Measurements from ENCODE around the gene KIAA0408.
"Not testable (repeated sequence)": the region's sequence is repeated elsewhere in the genome, so short reads cannot be mapped to it uniquely, and the experiment has no call there.

DNA sequence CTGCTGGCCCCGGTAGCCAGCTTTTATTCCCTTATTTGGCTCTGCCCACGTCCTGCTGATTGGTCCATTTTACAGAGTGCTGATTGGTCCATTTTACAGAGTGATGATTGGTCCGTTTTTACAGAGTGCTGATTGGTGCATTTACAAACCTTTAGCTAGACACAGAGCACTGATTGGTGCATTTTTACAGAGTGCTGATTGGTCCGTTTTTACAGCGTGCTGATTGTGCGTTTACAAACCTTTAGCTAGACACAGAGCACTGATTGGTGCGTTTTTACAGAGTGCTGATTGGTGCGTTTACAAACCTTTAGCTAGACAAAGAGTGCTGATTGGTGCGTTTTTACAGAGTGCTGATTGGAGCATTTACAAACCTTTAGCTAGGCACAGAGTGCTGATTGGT lies 30.6 kb downstream of the KIAA0408 start:
- TF ChIP-seq, protein P1, sequence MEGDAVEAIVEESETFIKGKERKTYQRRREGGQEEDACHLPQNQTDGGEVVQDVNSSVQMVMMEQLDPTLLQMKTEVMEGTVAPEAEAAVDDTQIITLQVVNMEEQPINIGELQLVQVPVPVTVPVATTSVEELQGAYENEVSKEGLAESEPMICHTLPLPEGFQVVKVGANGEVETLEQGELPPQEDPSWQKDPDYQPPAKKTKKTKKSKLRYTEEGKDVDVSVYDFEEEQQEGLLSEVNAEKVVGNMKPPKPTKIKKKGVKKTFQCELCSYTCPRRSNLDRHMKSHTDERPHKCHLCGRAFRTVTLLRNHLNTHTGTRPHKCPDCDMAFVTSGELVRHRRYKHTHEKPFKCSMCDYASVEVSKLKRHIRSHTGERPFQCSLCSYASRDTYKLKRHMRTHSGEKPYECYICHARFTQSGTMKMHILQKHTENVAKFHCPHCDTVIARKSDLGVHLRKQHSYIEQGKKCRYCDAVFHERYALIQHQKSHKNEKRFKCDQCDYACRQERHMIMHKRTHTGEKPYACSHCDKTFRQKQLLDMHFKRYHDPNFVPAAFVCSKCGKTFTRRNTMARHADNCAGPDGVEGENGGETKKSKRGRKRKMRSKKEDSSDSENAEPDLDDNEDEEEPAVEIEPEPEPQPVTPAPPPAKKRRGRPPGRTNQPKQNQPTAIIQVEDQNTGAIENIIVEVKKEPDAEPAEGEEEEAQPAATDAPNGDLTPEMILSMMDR (IDR thresholded peaks at IDR 0.05), result not testable (repeated sequence)
- not testable (repeated sequence) for TF ChIP-seq ZFX (IDR thresholded peaks at IDR 0.05; ENCODE audit: borderline replicate concordance)

Data from 22Rv1 (cell line).